SJSA1 (cell line): ENCODE measurements around the gene R3HDM4. TPM values are rescaled to one million over a fixed set of nuclear protein-coding genes. Genes with fewer than 3 reads are reported as not detected.
"Not testable (repeated sequence)": the region's sequence is repeated elsewhere in the genome, so short reads cannot be mapped to it uniquely, and the experiment has no call there.

Source experiments
- DNase-seq, 2 experiments: peaks; one replicate each; pipeline ENCODE4 v3.0.0-alpha.2; 2015 to 2020; ENCODE audit warnings: low spot score in 2 of 2, low read depth in 1 of 2
- H3K27ac ChIP-seq: fragments of 250-450 bp; sonication (Bioruptor Pico); 2 replicates; pipeline ENCODE4 v1.5.1; 2020; ENCODE audit warnings: mild to moderate bottlenecking, moderate library complexity
- H3K27me3 ChIP-seq: fragments of 250-450 bp; sonication (Bioruptor Pico); replicated peaks from 2 replicates; pipeline ENCODE4 v1.5.1; 2020; ENCODE audit warnings: mild to moderate bottlenecking, moderate library complexity
- H3K36me3 ChIP-seq: fragments of 250-450 bp; sonication (Bioruptor Pico); 2 replicates; pipeline ENCODE4 v1.5.1; 2020; ENCODE audit warnings: mild to moderate bottlenecking
- H3K4me1 ChIP-seq: fragments of 250-450 bp; sonication (Bioruptor Pico); replicated peaks from 2 replicates; pipeline ENCODE4 v1.6.1; 2021; ENCODE audit warnings: mild to moderate bottlenecking
- H3K4me3 ChIP-seq: fragments of 250-450 bp; sonication (Bioruptor Pico); 2 replicates; pipeline ENCODE4 v1.5.1; 2020; ENCODE audit warnings: mild to moderate bottlenecking
- H3K9me3 ChIP-seq: fragments of 250-450 bp; sonication (Bioruptor Pico); replicated peaks from 2 replicates; pipeline ENCODE4 v1.5.1; 2020; ENCODE audit warnings: mild to moderate bottlenecking
- total RNA-seq: library from RNA; depleted of rRNA; stranded (reverse); fragments of >200 nt; shearing (Covaris generic); gene quantifications from 2 replicates; pipeline ENCODE4 v1.2.3, GENCODE V29; 2014; rRNA removed

The R3HDM4 gene
- 23.9 and 38.2 TPM in 2 replicates for total RNA-seq

DNA sequence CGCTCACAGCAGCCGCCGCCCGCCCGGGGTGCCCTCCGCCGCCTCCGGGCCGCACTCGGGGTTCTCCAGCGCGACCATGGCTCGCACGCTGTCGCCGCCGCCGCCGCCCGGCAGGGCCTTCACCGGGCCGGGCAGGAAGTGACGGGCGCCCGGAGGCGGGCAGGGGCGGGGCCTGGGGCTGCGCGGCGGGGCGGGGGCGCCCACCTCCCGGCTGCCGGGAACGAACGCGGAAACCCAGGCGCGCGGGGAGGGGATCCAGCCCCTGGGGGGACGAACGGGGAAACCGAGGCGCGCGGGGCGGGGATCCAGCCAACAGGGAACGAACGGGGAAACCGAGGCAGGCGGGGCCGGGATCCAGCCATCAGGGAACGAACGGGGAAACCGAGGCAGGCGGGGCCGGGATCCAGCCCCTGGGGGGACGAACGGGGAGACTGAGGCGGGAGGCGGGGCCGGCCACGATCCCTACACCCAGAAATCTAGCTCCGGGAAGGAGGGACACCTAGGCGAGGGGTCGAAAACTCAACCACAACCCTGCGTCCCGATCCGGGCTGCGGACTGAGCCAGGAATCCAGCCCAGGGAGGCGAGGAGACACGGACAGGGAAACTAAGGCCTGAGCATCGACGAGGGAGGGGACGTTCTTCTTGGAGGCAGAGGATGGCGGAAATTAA is at the start of gene R3HDM4:
Gene R3HDM4, minus strand, starts transcription at position 140 of the 669 bp plus-strand sequence. Its CDS starts 62 bp downstream, at position 78.
- Histone ChIP-seq H3K36me3 (peaks cover 7% of the 10 kb centered on the region; the same call in 1 of the 2 replicates), H3K27ac (peak within 1 kb of the TSS; percentile 76), H3K27me3 (peaks cover 19% of the 10 kb centered on the region), H3K9me3 (peaks cover 4% of the 10 kb centered on the region; the same call in 1 of the 2 replicates), H3K4me3 (peak within 1 kb of the TSS; percentile 57), H3K4me1 (peaks cover 25% of the 10 kb centered on the region)
- peak in 1 of 2 experiments; percentile 69 for DNase-seq

GRCh38 chr19:961866-962620 is 49.0 kb upstream of the R3HDM4 start:
- DNase-seq, result no peak
- Histone ChIP-seq H3K36me3 (peaks cover 15% of the 10 kb centered on the region), H3K27me3 (no peaks in the 10 kb centered on the region), H3K9me3 (0 out of 2 replicates have a peak, but pooled peaks cover 3% of the 10 kb centered on the region), H3K27ac (no peak overlapping the region), H3K4me3 (no peak overlapping the region), H3K4me1 (no peaks in the 10 kb centered on the region)

DNA sequence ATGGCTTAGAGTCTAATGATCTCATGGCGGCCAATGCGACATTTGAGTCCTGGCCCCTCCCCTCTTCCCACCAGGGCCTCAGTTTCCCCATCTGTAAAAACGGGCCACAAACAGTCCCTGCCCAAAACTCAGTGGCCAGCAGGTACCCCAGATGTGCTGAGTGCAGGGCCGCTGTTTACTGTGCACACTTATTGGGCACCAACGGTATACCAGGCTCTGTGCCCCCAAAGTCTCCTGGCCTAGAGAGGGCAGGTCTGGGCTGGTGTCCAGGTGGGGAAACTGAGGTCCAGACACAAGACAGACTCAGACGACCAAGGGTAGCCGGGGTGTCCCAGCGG is 47.6 kb upstream of the R3HDM4 start:
- no peak overlapping the region for H3K4me3 ChIP-seq
- no peaks in the 10 kb centered on the region for H3K27me3 ChIP-seq
- no peak for DNase-seq
- 0 out of 2 replicates have a peak, but pooled peaks cover 3% of the 10 kb centered on the region for H3K9me3 ChIP-seq
- no peak overlapping the region for H3K27ac ChIP-seq
- no peaks in the 10 kb centered on the region for H3K4me1 ChIP-seq
- H3K36me3 ChIP-seq, result peaks cover 8% of the 10 kb centered on the region

DNA sequence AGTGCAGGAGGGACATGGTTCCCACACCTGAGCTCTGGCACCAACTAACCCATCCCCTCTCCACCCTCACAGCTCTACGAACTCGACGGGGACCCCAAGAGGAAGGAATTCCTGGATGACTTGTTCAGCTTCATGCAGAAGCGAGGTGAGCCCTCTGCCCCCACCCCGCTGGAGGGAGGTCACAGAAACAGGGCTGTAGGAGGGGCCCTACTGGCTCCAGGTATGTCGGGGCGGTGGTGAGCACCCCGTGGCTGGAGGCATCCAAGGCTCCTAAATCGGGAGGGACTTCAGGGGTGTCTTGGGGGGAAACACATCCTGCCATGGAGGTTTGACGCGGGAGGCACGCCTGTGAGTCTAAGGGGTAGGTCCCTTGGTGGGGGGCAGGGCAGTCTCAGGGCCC is 47.0 kb upstream of the R3HDM4 start:
- Histone ChIP-seq H3K36me3 (peaks cover 4% of the 10 kb centered on the region), H3K4me1 (no peaks in the 10 kb centered on the region), H3K27ac (no peak overlapping the region), H3K4me3 (no peak overlapping the region), H3K27me3 (no peaks in the 10 kb centered on the region), H3K9me3 (0 out of 2 replicates have a peak, but pooled peaks cover 2% of the 10 kb centered on the region)
- no peak for DNase-seq

GRCh38 chr19:958967-959855 is 46.2 kb upstream of the R3HDM4 start:
- no peak for DNase-seq
- Histone ChIP-seq H3K4me1 (no peaks in the 10 kb centered on the region), H3K36me3 (no peaks in the 10 kb centered on the region), H3K9me3 (no peaks in the 10 kb centered on the region), H3K4me3 (no peak overlapping the region), H3K27ac (no peak overlapping the region), H3K27me3 (no peaks in the 10 kb centered on the region)

DNA sequence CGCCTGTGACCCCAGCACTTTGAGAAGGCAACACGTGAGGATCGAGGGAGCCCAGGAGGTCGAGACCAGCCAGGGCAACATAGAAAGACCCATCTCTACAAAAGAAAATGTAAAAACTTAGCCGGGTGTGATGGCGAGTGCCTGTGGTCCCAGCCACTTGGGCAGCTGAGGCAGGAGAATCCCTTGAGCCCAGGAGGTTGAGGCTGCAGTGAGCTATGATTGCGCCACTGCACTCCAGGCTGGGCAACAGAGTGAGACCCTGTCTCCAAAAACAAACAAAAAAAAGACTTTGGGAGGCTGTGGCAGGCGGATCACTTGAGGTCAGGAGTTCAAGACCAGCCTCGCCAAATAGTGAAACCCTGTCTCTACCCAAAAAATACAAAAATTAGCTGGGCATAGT is 44.6 kb upstream of the R3HDM4 start:
- not testable (repeated sequence) for DNase-seq, H3K27me3 ChIP-seq, H3K9me3 ChIP-seq, H3K4me3 ChIP-seq, H3K4me1 ChIP-seq, H3K27ac ChIP-seq, H3K36me3 ChIP-seq

DNA sequence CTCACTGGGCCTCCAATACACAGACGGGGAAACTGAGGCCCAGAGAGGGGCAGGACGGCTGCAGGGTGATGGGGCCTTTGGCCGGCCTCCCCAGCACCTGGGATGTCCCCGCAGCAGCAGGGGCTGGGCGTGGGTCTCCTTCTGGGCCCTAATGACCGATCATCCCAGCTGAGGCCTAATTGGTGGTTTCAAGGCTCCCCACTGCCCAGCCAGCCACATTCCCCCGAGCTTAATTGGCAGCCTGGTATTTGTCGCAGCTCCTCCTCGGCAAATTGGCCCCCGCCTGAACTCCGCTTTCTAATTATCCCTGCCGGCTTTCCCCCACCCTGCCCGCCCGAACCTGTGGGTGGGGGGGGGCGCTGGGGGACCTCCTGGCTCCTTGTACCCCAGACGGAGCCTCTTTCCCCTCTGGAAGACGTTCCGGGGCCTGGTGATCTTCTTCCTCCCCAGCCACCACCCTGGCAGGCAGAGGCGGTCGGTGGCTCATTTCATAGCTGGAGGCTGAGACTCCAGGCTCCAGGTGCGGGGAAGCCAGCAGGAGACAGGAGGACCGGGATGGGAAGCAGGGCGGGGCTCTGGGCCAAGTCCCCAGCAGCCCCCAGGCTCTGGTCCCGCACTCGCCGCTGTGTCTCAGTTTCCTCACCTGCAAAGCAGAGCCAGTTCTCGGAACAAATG is 43.9 kb upstream of the R3HDM4 start:
- no peak overlapping the region for H3K4me3 ChIP-seq
- no peaks in the 10 kb centered on the region for H3K9me3 ChIP-seq
- H3K27ac ChIP-seq, result no peak overlapping the region
- no peaks in the 10 kb centered on the region for H3K36me3 ChIP-seq
- H3K27me3 ChIP-seq, result no peaks in the 10 kb centered on the region
- peaks cover 4% of the 10 kb centered on the region; the same call in 1 of the 2 replicates for H3K4me1 ChIP-seq
- no peak for DNase-seq

GRCh38 chr19:955803-956765 is 43.1 kb upstream of the R3HDM4 start:
- no peak overlapping the region for H3K4me3 ChIP-seq
- no peaks in the 10 kb centered on the region for H3K36me3 ChIP-seq
- H3K27ac ChIP-seq, result no peak overlapping the region
- peaks cover 4% of the 10 kb centered on the region; the same call in 1 of the 2 replicates for H3K4me1 ChIP-seq
- H3K27me3 ChIP-seq, result no peaks in the 10 kb centered on the region
- no peaks in the 10 kb centered on the region for H3K9me3 ChIP-seq
- no peak for DNase-seq

DNA sequence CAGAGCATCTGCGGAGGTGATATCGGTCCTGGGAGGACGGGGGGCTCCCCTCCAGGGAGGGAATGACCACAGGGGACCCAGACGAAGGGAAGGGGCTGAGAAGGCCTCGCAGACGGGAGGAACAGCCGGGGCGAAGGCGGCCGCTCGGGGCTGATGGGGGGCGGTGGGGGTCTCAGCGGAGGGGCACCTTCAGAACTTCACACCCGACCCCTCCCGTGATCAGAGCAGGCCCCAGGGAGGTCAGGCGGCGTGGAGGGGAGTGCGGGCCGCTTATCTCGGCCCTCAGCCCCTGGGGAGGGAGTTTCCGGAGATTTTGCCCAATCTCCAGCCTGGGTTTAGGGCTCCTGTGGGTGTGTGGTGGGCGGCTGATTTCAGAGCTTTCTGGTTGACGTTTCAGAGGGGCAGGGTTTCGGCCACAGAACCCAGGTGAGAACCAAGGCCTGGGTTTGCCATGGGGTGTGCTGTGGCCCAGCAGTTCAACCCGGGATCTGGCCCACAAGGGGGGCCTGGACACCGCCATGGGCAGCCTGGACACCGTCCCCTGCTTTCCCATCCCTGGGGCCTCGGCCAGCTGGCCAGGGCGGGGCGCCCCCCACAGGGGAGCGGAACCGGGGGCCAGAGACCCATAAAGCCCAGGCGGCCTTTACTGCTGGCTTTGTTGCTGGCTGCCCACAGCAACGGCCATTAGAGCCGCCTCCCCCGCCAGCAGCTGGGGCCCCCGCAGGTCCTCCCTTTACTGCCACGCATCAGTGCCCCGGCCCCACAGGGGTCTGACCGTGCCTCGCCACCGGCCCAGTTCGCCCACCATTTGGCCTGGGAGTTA is 41.9 kb upstream of the R3HDM4 start:
- H3K9me3 ChIP-seq, result no peaks in the 10 kb centered on the region
- no peaks in the 10 kb centered on the region for H3K36me3 ChIP-seq
- H3K27me3 ChIP-seq, result no peaks in the 10 kb centered on the region
- H3K4me3 ChIP-seq, result no peak overlapping the region
- no peak overlapping the region for H3K27ac ChIP-seq
- peaks cover 4% of the 10 kb centered on the region; the same call in 1 of the 2 replicates for H3K4me1 ChIP-seq
- no peak for DNase-seq

DNA sequence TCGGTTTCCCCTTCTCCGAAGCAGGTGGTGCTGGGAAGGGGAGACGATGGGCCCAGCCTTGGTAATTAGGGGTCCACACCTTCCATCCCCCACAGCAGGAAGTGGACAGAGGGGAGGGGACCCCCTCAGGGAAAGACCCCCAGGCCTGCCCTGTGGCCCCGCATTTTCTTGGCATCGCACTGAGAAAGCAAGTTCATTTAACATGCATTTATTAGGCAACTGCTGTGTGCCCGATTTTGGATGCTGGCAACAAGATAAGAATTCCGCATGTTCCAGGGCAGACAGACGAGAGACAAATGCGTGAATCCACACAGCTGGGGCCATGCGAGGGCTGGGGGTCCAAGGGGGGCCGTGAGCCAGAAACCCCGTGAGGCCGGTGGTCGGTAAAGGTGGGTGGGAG is 41.3 kb upstream of the R3HDM4 start:
- no peak overlapping the region for H3K4me3 ChIP-seq
- H3K4me1 ChIP-seq, result peaks cover 4% of the 10 kb centered on the region; the same call in 1 of the 2 replicates
- H3K9me3 ChIP-seq, result no peaks in the 10 kb centered on the region
- DNase-seq, result no peak
- no peak overlapping the region for H3K27ac ChIP-seq
- H3K27me3 ChIP-seq, result no peaks in the 10 kb centered on the region
- H3K36me3 ChIP-seq, result no peaks in the 10 kb centered on the region

DNA sequence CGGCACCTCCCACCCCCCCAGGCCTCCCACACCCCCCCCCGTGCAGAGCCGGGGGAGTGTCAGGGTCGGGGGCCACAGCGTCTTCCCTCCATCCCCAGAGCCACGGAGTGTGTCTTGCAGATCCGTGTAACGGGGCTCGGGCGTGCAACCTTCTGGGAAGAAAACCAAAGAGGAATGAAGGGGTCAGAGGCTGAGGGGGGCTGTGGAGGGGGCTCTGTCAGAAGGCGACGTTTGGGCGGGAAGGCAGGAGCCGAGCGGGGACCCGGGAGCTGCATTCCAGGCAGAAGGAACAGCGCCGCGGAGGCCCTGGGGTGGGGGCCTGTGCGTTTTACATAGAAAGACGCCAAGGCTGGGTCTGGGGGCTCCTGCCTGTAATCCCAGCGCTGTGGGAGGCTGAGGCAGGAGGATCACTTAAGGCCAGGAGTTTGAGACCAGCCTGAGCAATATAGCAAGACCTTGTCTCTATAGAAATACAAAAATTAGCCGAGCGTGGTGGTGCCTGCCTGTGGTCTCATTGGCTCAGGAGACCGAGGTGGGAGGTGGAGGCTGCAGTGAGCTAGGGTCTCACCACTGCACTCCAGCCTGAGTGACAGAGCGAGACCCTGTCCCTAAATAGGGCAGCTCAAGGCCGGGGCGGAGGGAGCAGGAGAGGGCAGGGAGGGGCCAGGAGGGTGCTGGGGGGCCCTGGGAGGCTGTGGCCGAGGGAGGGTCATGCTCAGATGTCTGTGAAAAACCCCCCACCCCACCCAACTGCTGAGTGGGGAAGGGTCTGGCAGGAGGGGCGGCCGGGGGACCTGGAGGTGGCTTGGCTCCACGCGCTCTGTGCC is 40.6 kb upstream of the R3HDM4 start:
- no peak for DNase-seq
- Histone ChIP-seq H3K27me3 (no peaks in the 10 kb centered on the region), H3K4me1 (peaks cover 4% of the 10 kb centered on the region; the same call in 1 of the 2 replicates), H3K9me3 (no peaks in the 10 kb centered on the region), H3K4me3 (no peak overlapping the region), H3K36me3 (no peaks in the 10 kb centered on the region), H3K27ac (no peak overlapping the region)
